HG02759 (cell line): ENCODE results near the gene SUMO3.
A peak's percentile ranks its signal among the peaks of the same experiment; 100 is the strongest.

Source experiments
- ATAC-seq: cut with Tn5 transposase; IDR thresholded peaks from one replicate; pipeline ENCODE4 v1.9.1; 2021; ENCODE audit warnings: mild to moderate bottlenecking, moderate library complexity; ENCODE audit not compliant: unreplicated experiment

The SUMO3 gene

GRCh38 chr21:44804762-44805161 lies 13.1 kb downstream of the SUMO3 start:
- no peak for ATAC-seq

DNA sequence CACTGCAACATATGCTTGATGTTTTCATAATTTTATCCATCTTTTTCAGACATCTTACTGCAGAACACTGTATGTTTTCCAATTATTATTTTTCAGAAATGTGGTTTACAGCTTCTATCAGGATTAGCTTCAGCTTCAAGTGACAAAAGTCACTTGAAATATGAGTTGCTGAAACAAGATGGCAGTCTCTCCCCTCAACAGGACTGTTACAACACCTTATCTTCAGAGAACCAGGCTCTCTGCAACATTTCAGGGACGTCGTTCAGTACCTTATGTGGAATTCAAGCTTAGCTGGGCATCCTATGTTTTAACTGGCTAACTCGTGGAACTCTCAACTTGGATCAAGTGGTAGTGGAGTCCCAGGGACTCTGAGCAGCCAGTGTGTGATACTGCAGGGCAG lies 14.2 kb downstream of the SUMO3 start:
- ATAC-seq = no peak

- ATAC-seq = no peak
These were observed 15.3 kb downstream of the SUMO3 start for GRCh38 chr21:44802396-44803153.

DNA sequence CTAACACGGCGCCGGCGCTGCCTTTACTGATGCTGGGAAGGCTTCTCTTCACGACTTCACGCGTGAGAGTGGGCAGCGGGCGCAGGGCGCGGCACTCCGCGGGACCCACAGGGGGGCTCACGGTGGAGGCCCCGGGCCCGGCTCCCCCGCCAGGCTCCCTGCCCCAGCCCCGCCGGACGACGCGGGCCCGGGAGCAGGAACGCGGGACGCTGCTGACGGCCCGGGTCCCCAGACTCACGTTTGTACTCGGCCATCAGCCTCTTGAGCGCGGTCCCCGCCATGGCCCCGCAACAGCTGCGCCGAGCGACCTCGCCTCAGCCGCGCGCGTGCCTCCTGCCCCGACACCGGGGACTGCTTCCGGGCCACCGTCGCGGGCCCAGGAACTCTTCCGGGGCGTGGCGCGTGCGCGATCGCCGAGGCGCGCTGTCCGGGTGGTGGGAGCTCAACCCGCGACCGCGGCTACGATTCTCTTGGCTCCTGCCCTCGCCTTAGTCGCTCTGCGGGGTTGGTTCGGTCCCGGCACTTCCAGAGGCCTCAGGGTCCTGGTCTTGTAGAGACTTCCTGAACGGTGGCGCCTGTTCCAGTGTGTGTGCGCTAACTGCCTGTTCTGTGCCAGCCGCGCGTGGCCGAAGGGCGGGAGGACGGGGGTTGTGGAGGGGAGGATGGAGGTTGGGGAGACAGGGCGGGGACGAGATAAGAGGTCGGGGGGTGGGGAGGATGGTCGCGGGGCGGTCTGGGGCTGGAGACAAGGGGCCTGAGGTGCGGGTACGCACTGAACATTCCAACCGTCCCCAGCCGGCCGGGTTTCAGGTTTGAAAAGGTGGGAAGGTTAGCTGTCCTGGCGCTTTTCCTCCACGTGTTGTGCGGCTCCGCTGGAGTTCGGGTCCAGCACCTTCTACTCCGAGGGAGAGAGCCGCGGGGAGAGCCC lies 16.1 kb downstream of the SUMO3 start, which contains the start of gene UBE2G2:
UBE2G2 (minus strand) TSS at position 353 of the 928 bp plus-strand sequence; CDS start at position 281, 72 bp downstream.
- peak; percentile 92 for ATAC-seq

GRCh38 chr21:44800971-44801467 lies 16.8 kb downstream of the SUMO3 start:
- peak; percentile 39 for ATAC-seq

DNA sequence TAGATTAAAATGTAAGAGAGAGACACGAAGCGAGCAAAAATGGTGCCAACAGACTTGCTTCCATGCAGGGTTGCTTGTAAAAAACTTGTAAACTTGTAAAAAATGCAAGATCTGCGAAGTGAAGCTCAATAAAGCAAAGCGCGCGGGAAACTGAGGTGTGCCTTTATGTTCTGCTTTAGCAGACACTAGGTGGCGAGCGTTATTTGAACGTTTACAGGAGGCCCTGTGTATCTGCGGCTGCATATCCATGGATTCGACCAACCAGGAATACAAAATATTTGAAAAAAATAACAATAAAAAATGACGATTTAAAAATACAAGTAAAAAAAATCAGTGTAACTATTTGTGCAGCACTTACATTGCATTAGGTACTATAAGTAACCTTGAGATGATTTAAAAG lies 17.8 kb downstream of the SUMO3 start:
- no peak for ATAC-seq

GRCh38 chr21:44799646-44800045 lies 18.2 kb downstream of the SUMO3 start:
- ATAC-seq = no peak

- no peak for ATAC-seq
These were observed 20.1 kb downstream of the SUMO3 start for GRCh38 chr21:44797775-44798174.

DNA sequence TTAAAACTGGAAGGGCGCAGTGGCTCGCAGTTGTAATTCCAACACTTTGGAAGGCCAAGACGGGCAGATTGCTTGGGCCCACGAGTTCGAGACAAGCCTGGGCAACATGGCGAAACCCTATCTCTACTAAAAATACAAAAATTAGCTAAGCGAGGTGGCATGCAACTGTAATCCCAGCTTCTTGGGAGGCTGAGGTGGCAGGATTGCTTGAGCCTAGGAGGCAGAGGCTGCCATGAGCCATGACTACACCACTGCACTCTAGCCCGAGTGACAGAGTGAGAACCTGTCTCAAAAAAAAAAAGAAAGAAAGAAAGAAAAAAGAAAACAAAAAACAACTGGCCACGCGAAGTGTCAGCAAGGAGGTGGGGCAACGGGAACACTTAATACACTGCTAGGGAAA lies 22.5 kb downstream of the SUMO3 start:
- ATAC-seq = no peak

- ATAC-seq = no peak
These were observed 24.1 kb downstream of the SUMO3 start for GRCh38 chr21:44793592-44794374.

DNA sequence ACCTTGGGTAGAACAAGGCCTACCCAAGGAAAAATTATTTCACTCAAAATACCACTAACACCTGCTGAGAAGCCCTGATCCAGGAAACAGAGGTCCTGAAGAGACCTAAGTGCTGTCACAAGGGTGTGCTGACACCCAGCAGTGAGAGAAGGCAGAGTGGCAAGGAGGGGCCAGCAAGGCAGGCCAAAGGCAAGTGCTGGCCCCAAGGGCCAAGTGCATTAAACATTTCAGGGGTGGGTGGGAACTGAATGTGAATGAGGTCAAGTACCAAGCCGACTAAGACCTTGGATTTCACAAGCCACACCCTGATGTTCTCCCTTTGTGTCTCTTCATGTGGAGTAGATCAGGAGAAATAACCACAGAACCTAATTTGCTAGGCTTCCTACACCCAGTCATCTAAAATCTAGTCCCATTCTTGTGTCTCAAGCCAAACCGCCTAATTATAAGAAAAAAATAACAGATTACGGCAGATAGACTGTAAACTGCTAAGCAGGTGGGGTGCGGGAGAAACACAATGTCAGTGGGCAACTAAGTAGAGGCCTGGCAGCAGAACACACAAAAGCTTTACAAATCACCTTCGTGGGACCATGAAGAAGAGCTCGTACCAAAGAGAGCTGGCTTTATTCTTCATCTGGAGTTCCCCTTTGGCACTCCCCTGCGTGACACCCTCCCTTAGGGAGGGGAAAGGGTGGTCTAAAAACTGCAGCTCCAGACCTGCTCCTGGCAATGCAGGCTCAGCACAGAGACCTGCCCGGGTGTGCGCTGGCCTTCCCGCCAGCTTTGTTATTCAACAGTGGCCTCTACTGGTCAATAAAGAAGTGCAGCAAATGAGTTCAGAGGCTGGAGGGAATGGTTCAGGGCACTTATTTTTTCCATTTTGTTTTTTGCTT lies 24.9 kb downstream of the SUMO3 start:
- ATAC-seq = no peak

DNA sequence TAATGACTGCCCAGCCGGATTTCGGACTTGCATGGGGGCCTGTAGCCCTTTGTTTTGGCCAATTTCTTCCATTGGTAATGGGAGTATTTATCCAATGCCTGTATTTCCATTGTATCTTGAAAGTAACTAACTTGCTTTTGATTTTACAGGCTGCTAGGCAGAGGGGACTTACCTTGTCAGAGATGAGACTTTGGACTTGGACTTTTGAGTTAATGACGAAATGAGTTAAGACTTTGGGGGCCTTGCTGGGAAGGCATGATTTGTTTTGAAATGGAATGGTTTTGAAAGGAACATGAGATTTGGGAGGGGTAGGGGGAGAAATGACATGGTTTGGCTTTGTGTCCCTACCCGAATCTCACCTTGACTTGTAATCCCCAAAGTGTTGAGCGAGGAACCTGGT lies 25.9 kb downstream of the SUMO3 start:
- ATAC-seq = no peak

GRCh38 chr21:44791246-44791645 lies 26.6 kb downstream of the SUMO3 start:
- no peak for ATAC-seq

GRCh38 chr21:44790368-44790767 lies 27.5 kb downstream of the SUMO3 start:
- no peak for ATAC-seq

DNA sequence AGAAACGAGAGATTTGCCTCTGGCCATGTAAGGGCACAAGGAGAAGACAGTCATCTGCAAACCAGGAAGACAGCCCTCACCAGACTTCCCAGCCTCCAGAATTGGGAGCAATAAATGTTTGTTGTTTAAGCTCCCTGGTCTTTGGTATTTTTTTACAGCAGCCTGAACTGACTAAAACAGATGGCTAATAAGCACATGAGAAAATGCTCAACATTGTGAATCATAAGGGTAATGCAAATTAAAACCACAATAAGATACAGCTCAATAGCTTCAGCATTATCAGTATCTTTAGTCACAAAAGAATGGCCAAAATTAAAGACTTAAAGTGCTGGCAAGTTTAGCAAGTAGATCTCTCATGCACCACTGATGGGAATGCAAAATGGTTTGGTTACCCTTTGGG lies 28.0 kb downstream of the SUMO3 start:
- ATAC-seq = no peak

GRCh38 chr21:44785620-44786335 lies 32.1 kb downstream of the SUMO3 start:
- ATAC-seq = no peak

DNA sequence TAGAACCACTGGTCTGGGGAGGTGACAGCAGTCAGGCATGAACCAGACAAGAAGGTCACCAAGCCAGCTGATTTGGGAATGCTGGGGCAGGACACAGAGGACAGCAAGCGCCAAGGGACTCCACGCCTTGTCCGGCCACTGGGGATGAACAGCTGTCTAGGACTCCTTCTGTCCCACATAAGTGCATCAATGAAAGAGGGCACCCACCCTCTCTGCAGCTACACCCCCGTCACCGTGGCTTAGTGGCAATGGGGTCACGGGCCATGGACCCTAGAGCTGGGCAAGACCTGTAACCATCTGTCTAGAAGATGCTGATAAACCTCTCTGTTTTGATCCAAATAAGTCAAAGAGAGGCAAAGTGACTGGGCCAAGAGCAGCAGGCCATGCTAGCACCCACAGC lies 33.1 kb downstream of the SUMO3 start:
- ATAC-seq = no peak

DNA sequence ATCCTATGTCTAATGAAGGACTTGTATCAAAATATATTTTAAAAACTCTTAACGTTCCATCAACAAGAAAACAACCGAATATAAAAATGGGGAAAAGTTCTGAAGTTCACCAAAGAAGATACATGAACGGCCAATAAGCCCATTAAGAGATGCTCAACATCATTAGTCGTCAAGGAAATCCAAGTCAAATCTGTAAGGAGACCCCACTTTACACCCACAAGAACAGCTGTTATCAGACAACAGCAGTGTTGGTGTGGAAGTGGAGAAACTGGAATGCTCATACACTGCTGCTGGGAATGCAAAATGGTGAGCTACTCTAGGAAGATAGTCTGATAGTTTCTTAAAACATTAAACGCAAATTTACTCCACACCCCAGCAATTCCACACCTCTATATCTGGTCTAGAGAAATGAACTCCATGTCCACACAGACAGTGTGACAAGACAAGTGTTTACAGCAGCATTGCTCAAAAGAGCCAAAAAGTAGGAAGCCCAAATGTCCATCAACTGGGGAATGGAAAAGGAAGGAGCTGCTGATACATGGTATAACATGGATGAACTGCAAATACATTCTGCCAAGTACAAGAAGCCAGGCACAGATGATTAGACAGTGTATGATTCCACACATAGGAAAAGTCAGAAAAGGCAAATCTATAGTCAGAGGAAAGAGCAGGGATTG lies 34.7 kb downstream of the SUMO3 start:
- no peak for ATAC-seq
